SK-N-DZ (cell line): Measurements from ENCODE around the gene FAM120AOS.
"Not testable (repeated sequence)": the region's sequence is repeated elsewhere in the genome, so short reads cannot be mapped to it uniquely, and the experiment has no call there.

ENCODE experiments used
- DNase-seq: peaks from one replicate; pipeline ENCODE4 v3.0.0-alpha.2; 2015; ENCODE audit warnings: low spot score

FAM120AOS gene

GRCh38 chr9:93439301-93439700 is 14.1 kb downstream of the FAM120AOS start:
- not testable (repeated sequence) for DNase-seq

GRCh38 chr9:93437996-93438395 is 15.4 kb downstream of the FAM120AOS start:
- DNase-seq, result no peak

- DNase-seq, result no peak
Observed at GRCh38 chr9:93436655-93437407, 16.6 kb downstream of the FAM120AOS start.

- no peak for DNase-seq
Observed at GRCh38 chr9:93436218-93436617, 17.2 kb downstream of the FAM120AOS start.

- no peak for DNase-seq
Observed at GRCh38 chr9:93435386-93435785, 18.0 kb downstream of the FAM120AOS start.

- no peak for DNase-seq
Observed at GRCh38 chr9:93434056-93434455, 19.3 kb downstream of the FAM120AOS start.

GRCh38 chr9:93432964-93433363 is 20.4 kb downstream of the FAM120AOS start:
- DNase-seq, result no peak

GRCh38 chr9:93431539-93432105 is 21.8 kb downstream of the FAM120AOS start:
- DNase-seq, result no peak

GRCh38 chr9:93427655-93428379 is 25.6 kb downstream of the FAM120AOS start:
- DNase-seq, result no peak

- DNase-seq, result no peak
Observed at GRCh38 chr9:93422977-93423616, 30.3 kb downstream of the FAM120AOS start.

GRCh38 chr9:93419023-93419422 is 34.4 kb downstream of the FAM120AOS start:
- no peak for DNase-seq

- DNase-seq, result no peak
Observed at GRCh38 chr9:93417538-93417937, 35.8 kb downstream of the FAM120AOS start.

GRCh38 chr9:93416530-93417235 is 36.7 kb downstream of the FAM120AOS start:
- no peak for DNase-seq

GRCh38 chr9:93415176-93415690 is 38.1 kb downstream of the FAM120AOS start:
- DNase-seq, result no peak

- DNase-seq, result no peak
Observed at GRCh38 chr9:93413530-93413929, 39.9 kb downstream of the FAM120AOS start.

- no peak for DNase-seq
Observed at GRCh38 chr9:93406371-93406770, 47.0 kb downstream of the FAM120AOS start.

- no peak for DNase-seq
Observed at GRCh38 chr9:93398471-93398870, 54.9 kb downstream of the FAM120AOS start.

- DNase-seq, result no peak
Observed at GRCh38 chr9:93397661-93398373, 55.6 kb downstream of the FAM120AOS start.
